Measurements from ENCODE around the gene RGR.

DNA sequence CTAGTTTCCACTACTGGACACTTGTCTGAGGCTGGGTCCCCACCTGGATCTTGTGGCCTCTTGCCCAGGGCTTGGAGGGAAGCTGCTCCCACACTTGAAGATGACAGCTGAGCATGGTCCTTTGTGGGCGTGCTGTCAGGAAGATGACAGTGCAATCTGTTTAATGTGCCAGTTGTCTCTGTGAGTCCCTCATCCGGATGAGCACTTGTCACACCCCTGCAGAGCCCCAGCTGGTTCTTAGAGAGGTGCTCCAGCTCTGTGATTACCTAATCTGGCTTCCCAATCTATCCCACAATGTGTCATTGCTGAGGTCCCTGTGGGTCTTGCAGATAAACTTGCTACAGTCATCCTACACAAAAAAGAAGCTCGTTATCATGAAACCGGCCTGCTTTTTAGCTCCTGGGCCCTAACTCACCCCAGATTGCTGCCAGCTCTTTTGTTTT is 48.7 kb downstream of the RGR start:
- TF ChIP-seq RCOR1 (IDR thresholded peaks at IDR 0.05; ENCODE audit: low read depth, low read length) (no peak), RFX5 (IDR thresholded peaks at IDR 0.05) (no peak), MAFK (IDR thresholded peaks at IDR 0.05; ENCODE audit: partially characterized antibody) (no peak), POLR2A (IDR thresholded peaks at IDR 0.05; ENCODE audit: low read length) (no peak), EHMT2 (IDR thresholded peaks at IDR 0.05; ENCODE audit: low read depth) (no peak), GATA3 (IDR thresholded peaks at IDR 0.05; ENCODE audit: borderline replicate concordance) (no peak), HOXA7 (CRISPR knock-in tag; IDR thresholded peaks at IDR 0.05) (no peak), RAD21 (conservative IDR thresholded peaks at IDR 0.05 in 1 of 2, IDR thresholded peaks at IDR 0.05 in 1 of 2) (no peak), PBX3 (IDR thresholded peaks at IDR 0.05) (no peak), MAZ (IDR thresholded peaks at IDR 0.05; ENCODE audit: borderline replicate concordance, low read depth, low read length) (no peak)
- TF ChIP-seq, protein P1, sequence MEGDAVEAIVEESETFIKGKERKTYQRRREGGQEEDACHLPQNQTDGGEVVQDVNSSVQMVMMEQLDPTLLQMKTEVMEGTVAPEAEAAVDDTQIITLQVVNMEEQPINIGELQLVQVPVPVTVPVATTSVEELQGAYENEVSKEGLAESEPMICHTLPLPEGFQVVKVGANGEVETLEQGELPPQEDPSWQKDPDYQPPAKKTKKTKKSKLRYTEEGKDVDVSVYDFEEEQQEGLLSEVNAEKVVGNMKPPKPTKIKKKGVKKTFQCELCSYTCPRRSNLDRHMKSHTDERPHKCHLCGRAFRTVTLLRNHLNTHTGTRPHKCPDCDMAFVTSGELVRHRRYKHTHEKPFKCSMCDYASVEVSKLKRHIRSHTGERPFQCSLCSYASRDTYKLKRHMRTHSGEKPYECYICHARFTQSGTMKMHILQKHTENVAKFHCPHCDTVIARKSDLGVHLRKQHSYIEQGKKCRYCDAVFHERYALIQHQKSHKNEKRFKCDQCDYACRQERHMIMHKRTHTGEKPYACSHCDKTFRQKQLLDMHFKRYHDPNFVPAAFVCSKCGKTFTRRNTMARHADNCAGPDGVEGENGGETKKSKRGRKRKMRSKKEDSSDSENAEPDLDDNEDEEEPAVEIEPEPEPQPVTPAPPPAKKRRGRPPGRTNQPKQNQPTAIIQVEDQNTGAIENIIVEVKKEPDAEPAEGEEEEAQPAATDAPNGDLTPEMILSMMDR (IDR thresholded peaks at IDR 0.05): no peak
- TF ChIP-seq, protein P2, sequence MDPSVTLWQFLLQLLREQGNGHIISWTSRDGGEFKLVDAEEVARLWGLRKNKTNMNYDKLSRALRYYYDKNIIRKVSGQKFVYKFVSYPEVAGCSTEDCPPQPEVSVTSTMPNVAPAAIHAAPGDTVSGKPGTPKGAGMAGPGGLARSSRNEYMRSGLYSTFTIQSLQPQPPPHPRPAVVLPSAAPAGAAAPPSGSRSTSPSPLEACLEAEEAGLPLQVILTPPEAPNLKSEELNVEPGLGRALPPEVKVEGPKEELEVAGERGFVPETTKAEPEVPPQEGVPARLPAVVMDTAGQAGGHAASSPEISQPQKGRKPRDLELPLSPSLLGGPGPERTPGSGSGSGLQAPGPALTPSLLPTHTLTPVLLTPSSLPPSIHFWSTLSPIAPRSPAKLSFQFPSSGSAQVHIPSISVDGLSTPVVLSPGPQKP (IDR thresholded peaks at IDR 0.05; ENCODE audit: low read depth, low read length): no peak

Measured in A549 (cell line).